Astrocyte of the cerebellum (primary cell): ENCODE results near the gene HERC6.

Source experiments
- DNase-seq: peaks from one replicate; pipeline ENCODE4 v3.0.0-alpha.2; 2011; ENCODE audit warnings: low read depth
- H3K4me3 ChIP-seq: 2 replicates; pipeline ENCODE4 v1.5.1; 2011; ENCODE audit warnings: mild to moderate bottlenecking, low read depth, low read length, moderate library complexity
- in situ Hi-C: cut with HindIII; loops from 2 replicates; pipeline ENCODE4 v1.10.0; 2017; ENCODE audit warnings: low sequenced_read_pairs
- TF ChIP-seq, protein P1 (sequence below): IDR thresholded peaks from 2 replicates; pipeline ENCODE4 v1.5.1; 2012; ENCODE audit warnings: low read length, low read depth, moderate library complexity, mild to moderate bottlenecking; ENCODE audit errors: missing control alignments

Gene HERC6

GRCh38 chr4:88352062-88352740 lies 26.5 kb upstream of the HERC6 start:
- in situ Hi-C loops, result loop anchor here (25.0 kb wide), 1 partner anchor 160 kb away; the partner anchor contains the start of gene PYURF
- TF ChIP-seq, protein P1, sequence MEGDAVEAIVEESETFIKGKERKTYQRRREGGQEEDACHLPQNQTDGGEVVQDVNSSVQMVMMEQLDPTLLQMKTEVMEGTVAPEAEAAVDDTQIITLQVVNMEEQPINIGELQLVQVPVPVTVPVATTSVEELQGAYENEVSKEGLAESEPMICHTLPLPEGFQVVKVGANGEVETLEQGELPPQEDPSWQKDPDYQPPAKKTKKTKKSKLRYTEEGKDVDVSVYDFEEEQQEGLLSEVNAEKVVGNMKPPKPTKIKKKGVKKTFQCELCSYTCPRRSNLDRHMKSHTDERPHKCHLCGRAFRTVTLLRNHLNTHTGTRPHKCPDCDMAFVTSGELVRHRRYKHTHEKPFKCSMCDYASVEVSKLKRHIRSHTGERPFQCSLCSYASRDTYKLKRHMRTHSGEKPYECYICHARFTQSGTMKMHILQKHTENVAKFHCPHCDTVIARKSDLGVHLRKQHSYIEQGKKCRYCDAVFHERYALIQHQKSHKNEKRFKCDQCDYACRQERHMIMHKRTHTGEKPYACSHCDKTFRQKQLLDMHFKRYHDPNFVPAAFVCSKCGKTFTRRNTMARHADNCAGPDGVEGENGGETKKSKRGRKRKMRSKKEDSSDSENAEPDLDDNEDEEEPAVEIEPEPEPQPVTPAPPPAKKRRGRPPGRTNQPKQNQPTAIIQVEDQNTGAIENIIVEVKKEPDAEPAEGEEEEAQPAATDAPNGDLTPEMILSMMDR, result no peak

DNA sequence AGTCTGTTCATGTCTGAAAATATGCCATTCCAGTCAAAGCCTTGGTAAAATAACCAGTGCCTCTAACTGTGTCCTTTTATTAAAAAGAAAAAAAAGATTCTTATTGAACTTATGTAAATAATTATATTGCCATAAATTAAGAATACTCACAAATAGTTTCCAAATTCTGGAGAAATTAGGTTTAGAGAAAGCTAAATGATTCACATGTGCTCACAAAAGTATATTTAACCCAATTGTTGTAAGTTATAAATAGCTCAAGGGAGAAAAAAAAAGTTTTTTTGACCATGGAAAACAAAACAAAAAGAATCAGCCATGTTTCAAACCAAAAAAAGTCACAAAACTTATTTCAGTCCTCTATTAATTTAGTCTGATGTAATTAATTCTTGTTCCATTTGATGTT lies 25.3 kb upstream of the HERC6 start:
- in situ Hi-C loops, result loop anchor here (25.0 kb wide), 1 partner anchor 159 kb away; the partner anchor contains the start of gene PYURF
- no peak overlapping the region for H3K4me3 ChIP-seq

More at GRCh38 chr4:88352062-88352740, 26.5 kb upstream of the HERC6 start:
- H3K4me3 ChIP-seq, result no peak overlapping the region
- no peak for DNase-seq

GRCh38 chr4:88356771-88357170 lies 21.9 kb upstream of the HERC6 start:
- in situ Hi-C loops, result loop anchor here (25.0 kb wide), 1 partner anchor 156 kb away; the partner anchor contains the start of gene PYURF
- TF ChIP-seq, protein P1, result no peak
- H3K4me3 ChIP-seq, result no peak overlapping the region
- no peak for DNase-seq

More for the DNA sequence above, 25.3 kb upstream of the HERC6 start:
- TF ChIP-seq, protein P1, result no peak
- no peak for DNase-seq

GRCh38 chr4:88357262-88357661 lies 21.4 kb upstream of the HERC6 start:
- H3K4me3 ChIP-seq, result no peak overlapping the region
- no peak for DNase-seq
- in situ Hi-C loops, result loop anchor here (25.0 kb wide), 1 partner anchor 155 kb away; the partner anchor contains the start of gene PYURF
- TF ChIP-seq, protein P1, result no peak

DNA sequence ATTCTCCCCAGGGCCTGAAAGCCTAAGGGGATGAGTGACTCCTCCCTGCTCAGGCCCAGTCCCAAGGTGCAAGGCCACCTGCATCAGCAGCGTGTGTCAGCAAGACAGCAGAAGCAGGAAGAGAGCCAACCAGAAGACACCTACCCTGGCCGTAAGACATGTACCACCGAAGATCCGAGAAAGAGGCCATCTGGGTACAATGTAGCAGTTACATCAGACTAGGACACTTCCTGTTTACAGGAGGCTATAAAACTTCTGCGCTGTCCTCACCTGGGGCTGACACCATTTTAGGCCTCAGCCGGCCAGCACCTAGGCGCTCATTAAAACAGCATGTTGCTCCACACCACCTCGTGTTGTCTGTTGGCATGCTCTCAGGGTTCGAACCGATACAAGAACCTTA lies 19.1 kb upstream of the HERC6 start:
- DNase-seq, result no peak
- in situ Hi-C loops, result loop anchor here (25.0 kb wide), 1 partner anchor 153 kb away; the partner anchor contains the start of gene PYURF
- TF ChIP-seq, protein P1, result no peak
- H3K4me3 ChIP-seq, result no peak overlapping the region

DNA sequence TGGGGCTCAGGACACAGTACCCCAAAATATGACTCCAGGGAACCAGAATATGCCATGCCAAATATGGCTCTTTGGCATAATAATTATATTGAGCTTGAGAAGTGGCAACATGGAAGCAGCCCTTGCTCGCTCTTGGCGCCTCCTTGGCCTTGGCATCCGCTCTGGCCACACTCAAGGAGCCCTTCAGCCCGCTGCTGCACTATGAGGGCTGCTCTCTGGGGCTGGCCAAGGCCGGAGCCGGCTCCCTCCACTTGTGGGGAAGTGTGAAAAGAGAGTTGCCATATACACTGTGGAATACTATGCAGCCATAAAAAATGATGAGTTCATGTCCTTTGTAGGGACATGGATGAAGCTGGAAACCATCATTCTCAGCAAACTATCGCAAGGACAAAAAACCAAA lies 18.4 kb upstream of the HERC6 start:
- in situ Hi-C loops, result loop anchor here (25.0 kb wide), 1 partner anchor 152 kb away; the partner anchor contains the start of gene PYURF
- TF ChIP-seq, protein P1, result no peak

More for the DNA sequence above, 18.4 kb upstream of the HERC6 start:
- DNase-seq, result no peak
- no peak overlapping the region for H3K4me3 ChIP-seq
